Cardiac muscle cell (in vitro differentiated cells and primary cell): ENCODE results near the gene SORBS2. TPM values are rescaled to one million over a fixed set of nuclear protein-coding genes. Genes with fewer than 3 reads are reported as not detected.

Source experiments
- DNase-seq, 2 donors: peaks; one replicate each; pipeline versions ENCODE4 v3.0.0 to v3.0.0-alpha.2; 2010 to 2017; ENCODE audit warnings: low read depth in 1 of 2, low spot score in 1 of 2
- H3K27ac ChIP-seq: fragments of 200-600 bp; sonication (generic); 2 replicates; pipeline ENCODE4 v1.5.1; 2016
- H3K27me3 ChIP-seq: fragments of 200-600 bp; sonication (generic); 2 replicates; pipeline ENCODE4 v1.6.0; 2016; ENCODE audit warnings: control low read depth
- H3K36me3 ChIP-seq: fragments of 200-600 bp; sonication (generic); 2 replicates; pipeline ENCODE4 v1.5.1; 2016; ENCODE audit warnings: control low read depth
- H3K4me1 ChIP-seq: fragments of 200-600 bp; sonication (generic); 2 replicates; pipeline ENCODE4 v1.8.1; 2017; ENCODE audit warnings: low read depth, mild to moderate bottlenecking, mixed run types
- H3K4me3 ChIP-seq: fragments of 200-600 bp; sonication (generic); 2 replicates; pipeline ENCODE4 v1.5.1; 2016; ENCODE audit warnings: mild to moderate bottlenecking
- H3K9me3 ChIP-seq: fragments of 200-600 bp; sonication (generic); 2 replicates; pipeline ENCODE4 v1.5.1; 2017; ENCODE audit warnings: low read depth, mild to moderate bottlenecking, control low read depth
- polyA plus RNA-seq: library from polyadenylated mRNA; unstranded; fragments of >200 nt; fragmentation: Nextera tagmentation; extraction: Ambion mirVana; gene quantifications from 2 replicates; pipeline ENCODE4 v1.2.1, GENCODE V29; 2016
- total RNA-seq: library from RNA; depleted of rRNA; stranded (reverse); fragments of >200 nt; gene quantifications from 2 replicates; pipeline ENCODE4 v1.2.3, GENCODE V29; 2016
- TF ChIP-seq, protein P1 (sequence below): IDR thresholded peaks from 2 replicates; pipeline ENCODE4 v1.5.1; 2012; ENCODE audit warnings: low read depth, mild to moderate bottlenecking, low read length

SORBS2 gene
- total and polyA plus RNA-seq, 2 experiments from 2014 or later, result 453 to 470 TPM

DNA sequence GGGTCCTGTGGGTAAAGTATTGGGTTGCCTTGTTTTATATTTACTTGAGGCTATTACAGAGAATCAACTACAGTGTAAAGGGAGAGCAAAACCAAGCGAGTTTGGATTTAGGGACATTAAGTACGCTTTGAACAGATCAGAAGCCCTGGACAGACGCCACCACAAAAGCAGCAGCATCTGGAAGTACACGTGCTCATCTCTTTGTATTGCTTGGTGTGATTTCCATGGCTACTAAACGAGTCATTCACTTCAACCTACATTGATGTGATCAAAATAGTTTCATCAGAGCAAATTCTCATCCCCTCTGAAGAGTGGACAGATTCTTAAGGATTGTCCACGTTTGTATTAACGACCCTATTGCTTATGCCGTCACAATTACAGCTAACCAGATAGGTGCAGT lies 85.1 kb downstream of the SORBS2 start:
- no peaks in the 10 kb centered on the region for H3K36me3 ChIP-seq
- H3K27ac ChIP-seq, result no peak overlapping the region
- no peaks in the 10 kb centered on the region for H3K9me3 ChIP-seq
- H3K4me1 ChIP-seq, result peaks cover 14% of the 10 kb centered on the region
- TF ChIP-seq, protein P1, sequence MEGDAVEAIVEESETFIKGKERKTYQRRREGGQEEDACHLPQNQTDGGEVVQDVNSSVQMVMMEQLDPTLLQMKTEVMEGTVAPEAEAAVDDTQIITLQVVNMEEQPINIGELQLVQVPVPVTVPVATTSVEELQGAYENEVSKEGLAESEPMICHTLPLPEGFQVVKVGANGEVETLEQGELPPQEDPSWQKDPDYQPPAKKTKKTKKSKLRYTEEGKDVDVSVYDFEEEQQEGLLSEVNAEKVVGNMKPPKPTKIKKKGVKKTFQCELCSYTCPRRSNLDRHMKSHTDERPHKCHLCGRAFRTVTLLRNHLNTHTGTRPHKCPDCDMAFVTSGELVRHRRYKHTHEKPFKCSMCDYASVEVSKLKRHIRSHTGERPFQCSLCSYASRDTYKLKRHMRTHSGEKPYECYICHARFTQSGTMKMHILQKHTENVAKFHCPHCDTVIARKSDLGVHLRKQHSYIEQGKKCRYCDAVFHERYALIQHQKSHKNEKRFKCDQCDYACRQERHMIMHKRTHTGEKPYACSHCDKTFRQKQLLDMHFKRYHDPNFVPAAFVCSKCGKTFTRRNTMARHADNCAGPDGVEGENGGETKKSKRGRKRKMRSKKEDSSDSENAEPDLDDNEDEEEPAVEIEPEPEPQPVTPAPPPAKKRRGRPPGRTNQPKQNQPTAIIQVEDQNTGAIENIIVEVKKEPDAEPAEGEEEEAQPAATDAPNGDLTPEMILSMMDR, result no peak
- no peak overlapping the region for H3K4me3 ChIP-seq
- no peaks in the 10 kb centered on the region for H3K27me3 ChIP-seq
- DNase-seq, result no peak

DNA sequence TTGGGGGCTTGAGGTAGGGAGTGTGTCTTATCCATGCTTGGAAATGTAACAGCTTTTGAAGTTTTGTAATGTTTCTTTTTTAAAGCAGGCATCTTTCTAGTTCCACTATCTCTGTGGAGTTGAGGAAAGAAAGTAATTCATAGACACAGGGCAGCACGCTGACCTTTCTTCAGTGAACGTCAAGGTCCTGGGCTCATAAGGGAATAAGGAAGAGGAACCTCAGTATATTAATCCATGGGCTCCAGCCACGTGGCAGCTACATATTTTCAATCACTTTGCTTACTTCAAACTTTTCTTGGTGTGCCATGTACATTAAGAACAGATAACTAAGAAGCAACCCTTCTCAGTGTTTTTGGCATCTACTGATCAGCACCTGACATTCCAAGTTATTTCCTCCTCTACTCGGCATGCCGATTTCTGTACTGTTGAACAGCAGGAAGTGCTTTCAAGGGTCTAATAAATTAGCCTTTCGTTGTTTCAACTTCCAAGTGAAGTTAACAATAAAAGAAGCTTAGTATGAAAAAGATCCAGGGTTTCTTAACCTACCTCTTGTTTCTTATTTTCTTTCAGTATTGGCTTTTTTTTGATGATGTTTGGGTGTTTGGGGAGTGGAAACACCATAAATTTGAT lies 88.2 kb downstream of the SORBS2 start:
- Histone ChIP-seq H3K36me3 (peaks cover 4% of the 10 kb centered on the region), H3K27ac (no peak overlapping the region)
- TF ChIP-seq, protein P1, result no peak

DNA sequence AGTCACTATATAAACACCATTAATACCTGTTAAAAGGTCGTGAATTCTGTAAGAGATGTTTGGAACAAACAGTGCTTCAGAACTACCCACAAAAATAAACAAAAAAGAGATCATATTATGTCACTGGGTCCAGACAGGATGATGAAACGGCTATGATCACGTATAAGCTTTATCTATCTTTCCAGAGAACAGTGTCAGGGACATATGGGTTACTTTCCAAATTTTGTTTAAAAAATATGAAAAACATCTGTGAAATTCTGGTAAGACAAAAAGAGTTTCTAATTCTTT lies 90.0 kb downstream of the SORBS2 start:
- Histone ChIP-seq H3K4me3 (no peak overlapping the region), H3K36me3 (peaks cover 10% of the 10 kb centered on the region), H3K4me1 (peaks cover 14% of the 10 kb centered on the region), H3K27me3 (no peaks in the 10 kb centered on the region), H3K9me3 (no peaks in the 10 kb centered on the region), H3K27ac (no peak overlapping the region)
- peak in 1 of 2 donors; percentile 57 for DNase-seq
- TF ChIP-seq, protein P1, result no peak

More for the DNA sequence above, 88.2 kb downstream of the SORBS2 start:
- Histone ChIP-seq H3K27me3 (no peaks in the 10 kb centered on the region), H3K4me3 (no peak overlapping the region), H3K4me1 (peaks cover 14% of the 10 kb centered on the region), H3K9me3 (no peaks in the 10 kb centered on the region)
- no peak for DNase-seq

DNA sequence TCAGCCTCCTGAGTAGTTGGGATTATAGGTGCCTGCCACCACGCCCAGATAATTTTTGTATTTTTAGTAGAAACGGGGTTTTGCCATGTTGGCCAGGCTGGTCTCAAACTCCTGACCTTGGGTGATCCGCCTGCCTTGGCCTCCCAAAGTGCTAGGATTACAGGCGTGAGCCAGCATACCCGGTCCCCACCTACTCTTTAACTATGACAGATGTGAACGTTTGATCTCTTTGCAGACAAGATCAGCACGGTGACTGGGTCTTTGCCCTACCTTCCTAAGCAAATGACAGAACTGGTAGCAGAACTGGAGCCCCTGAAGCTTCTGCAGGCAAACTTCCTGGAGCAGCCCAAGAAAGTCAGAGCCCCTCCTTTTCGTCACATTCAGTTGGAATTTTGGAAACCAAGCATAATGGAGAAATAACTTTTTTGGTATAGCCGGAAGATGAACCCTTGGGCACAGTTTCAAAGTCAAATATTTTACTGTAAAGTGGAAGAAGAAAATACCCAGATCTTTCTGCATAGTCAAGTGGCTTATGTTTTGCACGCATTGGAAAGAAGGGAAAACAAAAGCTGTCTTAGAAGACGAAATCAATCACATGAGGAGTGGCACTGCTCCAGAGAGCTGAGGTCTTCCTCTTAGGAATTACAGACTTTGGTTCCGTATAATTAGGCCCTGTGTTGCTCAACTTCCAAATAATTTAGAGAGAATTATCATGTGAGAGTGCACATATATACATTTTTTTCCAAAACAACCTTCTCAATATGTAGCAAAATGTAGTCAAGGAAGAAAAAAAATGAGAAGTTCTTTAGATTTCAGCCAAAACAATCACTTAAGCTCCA lies 90.6 kb downstream of the SORBS2 start:
- Histone ChIP-seq H3K27me3 (no peaks in the 10 kb centered on the region), H3K4me1 (peaks cover 14% of the 10 kb centered on the region)

DNA sequence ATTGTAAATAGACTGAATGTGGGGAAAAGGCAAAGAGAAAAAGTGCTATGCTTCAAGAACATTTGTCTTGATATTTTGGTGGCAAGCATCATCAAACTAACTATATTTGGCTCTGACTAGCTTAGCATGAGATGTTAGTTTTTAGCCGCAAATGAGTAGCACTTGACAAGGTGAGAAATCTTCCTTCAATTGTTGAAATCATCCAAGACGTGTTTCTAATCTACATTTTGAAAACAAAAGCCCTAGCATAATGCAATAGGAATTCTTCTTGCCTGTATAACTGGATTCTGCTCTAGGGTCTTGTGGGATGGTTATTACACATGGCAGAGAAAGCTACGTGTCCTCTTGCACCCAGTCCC lies 92.5 kb downstream of the SORBS2 start:
- Histone ChIP-seq H3K36me3 (peaks cover 10% of the 10 kb centered on the region), H3K9me3 (no peaks in the 10 kb centered on the region), H3K4me1 (peaks cover 10% of the 10 kb centered on the region), H3K27ac (peak overlapping the region; percentile 58), H3K27me3 (no peaks in the 10 kb centered on the region), H3K4me3 (no peak overlapping the region)
- no peak for DNase-seq
- TF ChIP-seq, protein P1, result no peak

More for the DNA sequence above, 90.6 kb downstream of the SORBS2 start:
- H3K27ac ChIP-seq, result peak overlapping the region; percentile 14
- TF ChIP-seq, protein P1, result no peak
- H3K36me3 ChIP-seq, result peaks cover 10% of the 10 kb centered on the region
- DNase-seq, result peak in 1 of 2 donors; percentile 48
- no peak overlapping the region for H3K4me3 ChIP-seq
- H3K9me3 ChIP-seq, result no peaks in the 10 kb centered on the region
